ENCODE results near the gene USP15. TPM values are rescaled to one million over a fixed set of nuclear protein-coding genes. Genes with fewer than 3 reads are reported as not detected.

USP15 gene
- total RNA-seq, 1 experiment from 2014 or later = 35.3 TPM

GRCh38 chr12:62273724-62274380 lies 13.6 kb downstream of the USP15 start:
- no peaks in the 10 kb centered on the region for H3K4me1 Mint-ChIP-seq
- H3K9me3 ChIP-seq (ENCODE audit: control insufficient read depth, low read depth, low read length) = no peaks in the 10 kb centered on the region
- H4K20me1 ChIP-seq (ENCODE audit: control insufficient read depth, insufficient read depth, insufficient read length) = no peaks in the 10 kb centered on the region
- H3K36me3 Mint-ChIP-seq (ENCODE audit: insufficient read depth in 1 of 3, low read depth in 3 of 3) = no peaks in the 10 kb centered on the region
- H3K27ac ChIP-seq (ENCODE audit: insufficient read length, low read depth, low read length) = no peak overlapping the region
- DNase-seq = no peak
- no peak overlapping the region for H4K8ac ChIP-seq (replicated peaks; ENCODE audit: insufficient read length, low read depth, low read length)
- H2AK5ac ChIP-seq (ENCODE audit: insufficient read length, low read length) = no peak overlapping the region
- no peak overlapping the region for H2BK120ac ChIP-seq (ENCODE audit: low read depth, low read length, poor library complexity, severe bottlenecking)
- H3K4me3 Mint-ChIP-seq = no peak overlapping the region
- no peak for TF ChIP-seq CTCF (conservative IDR thresholded peaks at IDR 0.05)
- no peak overlapping the region for H3K56ac ChIP-seq (ENCODE audit: insufficient read length, low read depth, low read length)
- H2BK20ac ChIP-seq (ENCODE audit: low read depth, low read length, poor library complexity, severe bottlenecking) = no peak overlapping the region
- no peak overlapping the region for H3K4me2 ChIP-seq (ENCODE audit: insufficient read depth, insufficient read length, low read length)
- H3K9me3 Mint-ChIP-seq = no peaks in the 10 kb centered on the region
- no peaks in the 10 kb centered on the region for H3K27me3 Mint-ChIP-seq (ENCODE audit: low read depth)
- H2BK15ac ChIP-seq (ENCODE audit: low read depth, low read length) = no peak overlapping the region
- no peaks in the 10 kb centered on the region for H3K23me2 ChIP-seq (ENCODE audit: insufficient read length, low read depth, low read length, poor library complexity, severe bottlenecking)
- no peak overlapping the region for H2AFZ ChIP-seq (ENCODE audit: low read length)
- no peak overlapping the region for H3K9ac ChIP-seq (ENCODE audit: extremely low read depth, insufficient read length, low read length)
- no peaks in the 10 kb centered on the region for H3K79me1 ChIP-seq (ENCODE audit: insufficient read depth, low read depth, low read length, poor library complexity, severe bottlenecking)
- H3T11ph ChIP-seq (ENCODE audit: low read length) = no peak overlapping the region
- H4K5ac ChIP-seq (ENCODE audit: insufficient read length, low read depth, low read length) = no peak overlapping the region
- no peak overlapping the region for H2BK5ac ChIP-seq (ENCODE audit: insufficient read length, low read length)
- H3K18ac ChIP-seq (ENCODE audit: insufficient read length, low read depth, low read length) = no peak overlapping the region
- no peaks in the 10 kb centered on the region for H3K27me3 ChIP-seq (ENCODE audit: insufficient read depth, low read length)
- no CpG with 5 or more reads among the region's 5 CpGs for WGBS (ENCODE audit: extremely low coverage, insufficient read length, low lambda C conversion rate)
- H3K27ac Mint-ChIP-seq = no peak overlapping the region
- H3K14ac ChIP-seq (ENCODE audit: insufficient read depth, low read length) = no peak overlapping the region
- H4K91ac ChIP-seq (ENCODE audit: insufficient read length, low read depth, low read length) = no peak overlapping the region
- no peak overlapping the region for H3K4ac ChIP-seq (ENCODE audit: low read depth, low read length)
- peaks cover 1% of the 10 kb centered on the region; the same call in 1 of the 2 replicates for H3K79me2 ChIP-seq (ENCODE audit: insufficient read depth, low read length)
- no peak overlapping the region for H2BK12ac ChIP-seq (ENCODE audit: insufficient read length, low read depth, low read length)
- H3K4me1 ChIP-seq (ENCODE audit: insufficient read depth, low read length) = no peaks in the 10 kb centered on the region
- H3K23ac ChIP-seq (ENCODE audit: insufficient read length, low read depth, low read length) = no peak overlapping the region
